Neural cell (in vitro differentiated cells): ENCODE measurements around the gene CYSRT1.

Experiments used
- CTCF ChIP-seq: fragments of 450-650 bp; IDR thresholded peaks from 2 replicates; pipeline ENCODE4 v1.5.1; 2014; ENCODE audit warnings: antibody characterized with exemption, mild to moderate bottlenecking, moderate library complexity; ENCODE audit not compliant: poor library complexity, severe bottlenecking
- EP300 ChIP-seq: fragments of 450-650 bp; conservative IDR thresholded peaks from 2 replicates; pipeline ENCODE4 v1.6.1; 2014; ENCODE audit warnings: antibody characterized with exemption, mild to moderate bottlenecking, moderate library complexity; ENCODE audit not compliant: poor library complexity, severe bottlenecking

GRCh38 chr9:137247135-137247915 lies 22.4 kb downstream of the CYSRT1 start:
- TF ChIP-seq EP300 (no peak), CTCF (no peak)
